Heart left ventricle (tissue), 16 donors: ENCODE measurements around the gene MYO1G. TPM values are rescaled to one million over a fixed set of nuclear protein-coding genes. Genes with fewer than 3 reads are reported as not detected.

Source experiments
- ATAC-seq, 4 donors: fragments of 200-7000 bp; cut with Tn5 transposase; one replicate each; pipeline ENCODE4 v1.9.1; 2020 to 2022; ENCODE audit warnings: moderate library complexity in 4 of 4, mild to moderate bottlenecking in 3 of 4, moderate number of reproducible peaks in 1 of 4
- DNase-seq, 5 donors: peaks; one replicate each; pipeline ENCODE4 v3.0.0-alpha.2; 2020
- H3K27ac ChIP-seq, 12 donors: fragments of 200-600 bp; sonication (generic) in 4 of 12; one replicate each; pipeline versions ENCODE4 v1.5.0 to v1.8.0; 2016 to 2022; ENCODE audit warnings: mild to moderate bottlenecking in 2 of 12
- H3K27me3 ChIP-seq, 9 donors: fragments of 200-600 bp; sonication (generic) in 2 of 9; one replicate each; pipeline versions ENCODE4 v1.5.1 to v1.8.0; 2016 to 2022; ENCODE audit warnings: mild to moderate bottlenecking in 3 of 9
- H3K36me3 ChIP-seq, 9 donors: fragments of 200-600 bp; sonication (generic) in 2 of 9; one replicate each; pipeline versions ENCODE4 v1.5.0 to v1.8.0; 2018 to 2022; ENCODE audit warnings: mild to moderate bottlenecking in 2 of 9
- H3K4me1 ChIP-seq, 12 donors: fragments of 200-600 bp; sonication (generic) in 4 of 12; one replicate each; pipeline versions ENCODE4 v1.5.0 to v1.8.0; 2016 to 2022; ENCODE audit warnings: mild to moderate bottlenecking in 3 of 12
- H3K4me3 ChIP-seq, 12 donors: fragments of 200-600 bp; sonication (generic) in 4 of 12; one replicate each; pipeline versions ENCODE4 v1.5.0 to v1.8.0; 2017 to 2022; ENCODE audit warnings: mild to moderate bottlenecking in 9 of 12, moderate library complexity in 4 of 12
- H3K9me3 ChIP-seq, 12 donors: fragments of 200-600 bp; sonication (generic) in 4 of 12; one replicate each; pipeline versions ENCODE4 v1.5.0 to v1.8.0; 2016 to 2022; ENCODE audit warnings: mild to moderate bottlenecking in 1 of 12
- CTCF ChIP-seq, 12 donors: fragments of 200-600 bp; sonication (generic) in 4 of 12; IDR thresholded peaks; one replicate each; pipeline versions ENCODE4 v1.5.0 to v1.8.0; 2018 to 2022; ENCODE audit warnings: antibody characterized with exemption in 12 of 12, mild to moderate bottlenecking in 5 of 12
- POLR2A ChIP-seq, 2 donors: fragments of 450-650 bp; IDR thresholded peaks; one replicate each; pipeline ENCODE4 v1.6.1; 2017; ENCODE audit warnings: antibody characterized with exemption in 2 of 2, mild to moderate bottlenecking in 2 of 2, moderate library complexity in 2 of 2
- WGBS, 4 donors: extraction: QIAGEN DNeasy Blood & Tissue Kit in 2 of 4; methylation state at CpG; one replicate each; pipeline versions ENCODE4 v1.1.5 to v1.1.7; 2013 to 2018; 5-methylcytosine and 5-hydroxymethylcytosine counted together
- intact Hi-C, 10 donors: fragments of 100-400 bp; cut with DNase I; formaldehyde crosslinking; loops; one replicate each; pipeline versions ENCODE4 v1.11.1 to v1.14.2; 2022
- polyA plus RNA-seq, 2 donors: library from polyadenylated mRNA; stranded (reverse); fragments of 200-250 nt; gene quantifications; one replicate each; pipeline ENCODE4 v1.2.3, GENCODE V29; 2013
- total RNA-seq, 9 donors: library from RNA; depleted of rRNA in 2 of 9; stranded (reverse); fragments of >200 nt in 2 of 9; fragmentation: NEBNext Ultra II Directional in 3 of 9; extraction: Animal tissue kit (Norgen Biotek cat#: 25700) in 3 of 9; gene quantifications; one replicate each; pipeline versions ENCODE4 v1.1.0 to v1.2.4, GENCODE V29; 2016 to 2023
- donor health status: ischemic (EF 13 %, LVEDD 7.1; RV severe dilation, severe dysfunction).
- donor health status: healthy with polysubstance abuse.
- donor health status: DM: no; HTN: yes; CAD: no.
- donor health status: DM: no; HTN: no; CAD: no.
- donor health status: ischemic (EF 25% LVEDD 6.9; RV normal size, moderate dysfunction).
- donor health status: ischemic (EF 25% LVEDD 5.7; RV mildly dilated, moderate dysfunction).
- donor health status: healthy.
- donor health status: DM: yes; HTN: yes; CAD: no.
- donor health status: ischemic (EF 35%, LVEDD 5.7; RV mildly dilated, moderate dysfunction).
- donor health status: nonischemic (EF 11% LVEDD 7.7; RV severe dilation, severe dysfunction).
- donor health status: DM: yes; HTN: yes; CAD: no.
- donor health status: PGD.
- donor health status: ischemic (EF 29% LVEDD 5.4; RV normal size, mild dysfunction).
- donor health status: nonischemic (EF 23%, LVEDD 6.1; RV moderate dilation, normal function).

The MYO1G gene
- total and polyA plus RNA-seq, 11 donors: 0.13 to 19.0 (median 0.79) TPM

DNA sequence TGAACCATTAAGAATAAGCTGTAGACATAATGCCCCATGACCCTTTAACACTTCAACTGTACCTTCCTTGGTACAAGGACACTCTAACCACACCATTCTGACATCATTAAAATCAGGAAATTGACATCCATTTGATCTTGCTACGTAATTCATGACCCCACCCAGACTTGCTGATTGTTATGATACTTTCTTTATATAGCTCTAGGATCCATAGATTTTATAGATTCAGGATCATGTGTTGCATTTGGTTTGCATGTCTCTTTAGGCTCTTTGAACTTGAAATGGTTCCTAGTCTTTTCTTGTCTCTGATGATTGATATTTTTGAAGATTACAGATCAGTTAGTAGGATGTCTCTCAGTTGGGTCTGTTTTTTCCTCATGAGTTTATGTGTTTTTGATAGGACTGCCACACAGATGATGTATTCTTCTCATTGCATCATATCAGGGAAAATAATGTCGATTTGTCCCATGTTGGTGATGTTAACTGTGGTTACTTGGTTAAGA lies 34.7 kb upstream of the MYO1G start:
- Histone ChIP-seq H3K4me3 (no peak overlapping the region), H3K27ac (no peak overlapping the region), H3K4me1 (peaks cover 0 to 16% (median 0%) of the 10 kb centered on the region in 12 donors), H3K36me3 (peaks cover 0 to 32% (median 4%) of the 10 kb centered on the region in 9 donors), H3K9me3 (no peaks in the 10 kb centered on the region), H3K27me3 (no peaks in the 10 kb centered on the region)
- no peak for ATAC-seq
- DNase-seq: no peak
- no peak for TF ChIP-seq CTCF (IDR thresholded peaks at IDR 0.05)
- TF ChIP-seq POLR2A (IDR thresholded peaks at IDR 0.05): no peak
- WGBS, 4 donors: 84 to 89% (median 87%) methylated on average over 2 of the region's 2 CpGs
- intact Hi-C loops: no loop called here

- no peak overlapping the region for H3K27ac ChIP-seq
- no peak for ATAC-seq
- H3K9me3 ChIP-seq: no peaks in the 10 kb centered on the region
- H3K36me3 ChIP-seq: peaks cover 0 to 18% (median 4%) of the 10 kb centered on the region in 9 donors
- H3K27me3 ChIP-seq: no peaks in the 10 kb centered on the region
- intact Hi-C loops: no loop called here
- DNase-seq: no peak
- WGBS, 4 donors: 96 to 98% (median 97%) methylated on average over 7 of the region's 7 CpGs
- TF ChIP-seq POLR2A (IDR thresholded peaks at IDR 0.05): no peak
- no peak for TF ChIP-seq CTCF (IDR thresholded peaks at IDR 0.05)
- H3K4me1 ChIP-seq: peaks cover 0 to 14% (median 5%) of the 10 kb centered on the region in 12 donors
- H3K4me3 ChIP-seq: no peak overlapping the region
Measured at GRCh38 chr7:45007571-45008328, 28.9 kb upstream of the MYO1G start.

DNA sequence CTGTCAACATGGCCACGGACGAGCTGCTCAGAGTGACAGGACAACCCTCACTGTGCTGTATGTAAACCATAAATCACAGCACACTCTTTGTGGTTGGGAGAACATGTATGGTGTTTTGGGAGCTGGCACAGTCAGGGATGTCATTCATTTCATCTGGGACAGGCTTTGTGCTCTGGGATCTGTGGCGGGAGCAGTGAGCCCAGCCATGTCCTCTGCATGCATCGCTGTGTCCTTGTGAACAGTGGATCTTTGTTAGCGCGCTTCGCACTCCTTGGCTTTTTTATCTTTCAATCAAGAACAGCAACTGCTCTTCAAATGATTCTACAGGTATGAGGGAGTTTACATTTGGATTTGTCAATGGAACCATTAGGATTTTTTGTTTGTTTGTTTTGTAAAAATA lies 28.3 kb upstream of the MYO1G start:
- WGBS, 4 donors: 86 to 97% (median 90%) methylated on average over 7 of the region's 7 CpGs
- H3K27ac ChIP-seq: no peak overlapping the region
- DNase-seq (no peak), ATAC-seq (no peak)
- no peak overlapping the region for H3K4me3 ChIP-seq
- peaks cover 0 to 21% (median 6%) of the 10 kb centered on the region in 12 donors for H3K4me1 ChIP-seq
- H3K36me3 ChIP-seq: peaks cover 0 to 16% (median 0%) of the 10 kb centered on the region in 9 donors
- TF ChIP-seq POLR2A (IDR thresholded peaks at IDR 0.05): no peak
- no peak for TF ChIP-seq CTCF (IDR thresholded peaks at IDR 0.05)
- no peaks in the 10 kb centered on the region for H3K27me3 ChIP-seq
- intact Hi-C loops: no loop called here
- no peaks in the 10 kb centered on the region for H3K9me3 ChIP-seq

DNA sequence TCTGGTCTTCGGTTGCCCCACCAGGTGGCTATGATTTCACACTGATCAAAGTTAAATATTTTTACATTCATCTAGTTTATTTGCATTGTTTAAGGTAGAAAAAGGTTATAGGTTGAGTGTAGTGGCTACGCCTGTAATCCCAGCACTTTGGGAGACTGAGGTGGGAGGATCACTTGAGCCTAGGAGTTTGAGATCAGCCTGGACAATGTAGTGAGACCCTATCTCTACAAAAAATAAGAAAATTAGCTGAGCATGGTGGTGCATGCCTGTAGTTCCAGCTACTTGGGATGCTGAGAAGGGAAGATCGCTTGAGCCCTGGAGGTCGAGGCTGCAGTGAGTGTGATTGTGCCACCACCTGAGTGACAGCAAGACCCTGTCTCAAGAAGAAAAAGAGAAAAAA lies 25.0 kb upstream of the MYO1G start:
- DNase-seq: no peak
- TF ChIP-seq CTCF (IDR thresholded peaks at IDR 0.05): no peak
- no peak for TF ChIP-seq POLR2A (IDR thresholded peaks at IDR 0.05)
- Histone ChIP-seq H3K4me1 (peaks cover 0 to 38% (median 17%) of the 10 kb centered on the region in 12 donors), H3K9me3 (no peaks in the 10 kb centered on the region), H3K27me3 (no peaks in the 10 kb centered on the region), H3K27ac (no peak overlapping the region), H3K4me3 (no peak overlapping the region), H3K36me3 (peaks cover 0 to 5% (median 0%) of the 10 kb centered on the region in 9 donors)
- intact Hi-C loops: loop anchor here in 3 of 10 donors (5.0 kb wide), 2 partner anchors 104 to 109 kb away; partner anchors contain the start of gene TBRG4 (in 2 of the 3)
- no peak for ATAC-seq
- 95 to 98% (median 96%) methylated on average over 4 of the region's 4 CpGs for WGBS, 4 donors
